Heart right ventricle (tissue), 16 donors: Measurements from ENCODE around the gene AQP12B. TPM values are rescaled to one million over a fixed set of nuclear protein-coding genes. Genes with fewer than 3 reads are reported as not detected.
A peak's percentile ranks its signal among the peaks of the same experiment; 100 is the strongest.

Experiments used
- ATAC-seq, 8 donors: fragments of 200-7000 bp; cut with Tn5 transposase; one replicate each; pipeline ENCODE4 v1.9.1; 2020; ENCODE audit warnings: mild to moderate bottlenecking in 8 of 8, moderate library complexity in 8 of 8, moderate number of reproducible peaks in 1 of 8
- DNase-seq, 2 donors: peaks; one replicate each; pipeline ENCODE4 v3.0.0-alpha.2; 2020
- H3K27ac ChIP-seq, 10 donors: fragments of 200-600 bp; sonication (generic) in 2 of 10; one replicate each; pipeline versions ENCODE4 v1.5.0 to v1.8.0; 2020 to 2022; ENCODE audit warnings: mild to moderate bottlenecking in 3 of 10
- H3K27me3 ChIP-seq, 7 donors: fragments of 200-600 bp; one replicate each; pipeline ENCODE4 v1.8.0; 2021 to 2022; ENCODE audit warnings: mild to moderate bottlenecking in 2 of 7
- H3K36me3 ChIP-seq, 9 donors: fragments of 200-600 bp; sonication (generic) in 1 of 9; one replicate each; pipeline versions ENCODE4 v1.5.0 to v1.8.0; 2020 to 2022; ENCODE audit warnings: mild to moderate bottlenecking in 2 of 9
- H3K4me1 ChIP-seq, 9 donors: fragments of 200-600 bp; sonication (generic) in 1 of 9; one replicate each; pipeline versions ENCODE4 v1.5.0 to v1.8.0; 2020 to 2022; ENCODE audit warnings: mild to moderate bottlenecking in 4 of 9
- H3K4me3 ChIP-seq, 10 donors: fragments of 200-600 bp; sonication (generic) in 2 of 10; one replicate each; pipeline versions ENCODE4 v1.5.0 to v1.8.0; 2020 to 2022; ENCODE audit warnings: mild to moderate bottlenecking in 7 of 10, moderate library complexity in 2 of 10
- H3K9me3 ChIP-seq, 11 donors: fragments of 200-600 bp in 10 of 11; sonication (generic) in 2 of 11; one replicate each; pipeline versions ENCODE4 v1.5.0 to v1.8.0; 2013 to 2022; ENCODE audit warnings: mild to moderate bottlenecking in 2 of 11, control low read depth in 1 of 11, moderate library complexity in 1 of 11
- CTCF ChIP-seq, 9 donors: fragments of 200-600 bp; sonication (generic) in 2 of 9; IDR thresholded peaks; one replicate each; pipeline versions ENCODE4 v1.5.0 to v1.8.0; 2021 to 2022; ENCODE audit warnings: antibody characterized with exemption in 9 of 9, mild to moderate bottlenecking in 5 of 9, moderate library complexity in 1 of 9
- WGBS, 2 donors: extraction: QIAGEN DNeasy Blood & Tissue Kit; methylation state at CpG; one replicate each; pipeline ENCODE4 v1.1.7; 2013; ENCODE audit warnings: inconsistent platforms in 1 of 2; 5-methylcytosine and 5-hydroxymethylcytosine counted together
- intact Hi-C, 10 donors: fragments of 100-400 bp; cut with DNase I; formaldehyde crosslinking; loops; one replicate each; pipeline versions ENCODE4 v1.11.1 to v1.14.2; 2022
- polyA plus RNA-seq, 2 donors: library from polyadenylated mRNA; stranded (reverse); fragments of 200-250 nt; gene quantifications; one replicate each; pipeline ENCODE4 v1.2.3, GENCODE V29; 2013
- total RNA-seq, 10 donors: library from RNA; stranded (reverse); fragmentation: NEBNext Ultra II Directional in 3 of 10; extraction: Animal tissue kit (Norgen Biotek cat#: 25700) in 3 of 10; gene quantifications; one replicate each; pipeline versions ENCODE4 v1.2.1 to v1.2.4, GENCODE V29; 2021 to 2023
- donor health status: Arrhythmogenic right ventricular cardiomyopathy.
- donor health status: ischemic (EF 13 %, LVEDD 7.1; RV severe dilation, severe dysfunction).
- donor health status: healthy with polysubstance abuse.
- donor health status: DM: no; HTN: yes; CAD: no.
- donor health status: DM: no; HTN: no; CAD: no.
- donor health status: ischemic (EF 25% LVEDD 6.9; RV normal size, moderate dysfunction).
- donor health status: ischemic (EF 25% LVEDD 5.7; RV mildly dilated, moderate dysfunction).
- donor health status: healthy.
- donor health status: DM: yes; HTN: yes; CAD: no.
- donor health status: Ischemic cardiomyopathy.
- donor health status: ischemic (EF 35%, LVEDD 5.7; RV mildly dilated, moderate dysfunction).
- donor health status: nonischemic (EF 11% LVEDD 7.7; RV severe dilation, severe dysfunction).
- donor health status: DM: yes; HTN: yes; CAD: no.
- donor health status: PGD.
- donor health status: ischemic (EF 29% LVEDD 5.4; RV normal size, mild dysfunction).
- donor health status: nonischemic (EF 23%, LVEDD 6.1; RV moderate dilation, normal function).

Gene AQP12B
- total and polyA plus RNA-seq, 12 donors: 0.03 TPM; not detected in 11

GRCh38 chr2:240723851-240724250, 41.2 kb upstream of the AQP12B start:
- Histone ChIP-seq H3K4me3 (no peak overlapping the region), H3K36me3 (no peaks in the 10 kb centered on the region), H3K9me3 (no peaks in the 10 kb centered on the region), H3K27ac (no peak overlapping the region), H3K4me1 (no peaks in the 10 kb centered on the region), H3K27me3 (peaks cover 0 to 23% (median 0%) of the 10 kb centered on the region in 7 donors)
- intact Hi-C loops: no loop called here
- ATAC-seq (no peak), DNase-seq (no peak)
- no peak for TF ChIP-seq CTCF (IDR thresholded peaks at IDR 0.05)
- WGBS, 2 donors: 94 to 95% methylated on average over 9 of the region's 9 CpGs

GRCh38 chr2:240722796-240723735, 40.4 kb upstream of the AQP12B start:
- Histone ChIP-seq H3K36me3 (no peaks in the 10 kb centered on the region), H3K4me3 (no peak overlapping the region), H3K27ac (no peak overlapping the region), H3K27me3 (peaks cover 0 to 25% (median 0%) of the 10 kb centered on the region in 7 donors), H3K9me3 (no peaks in the 10 kb centered on the region), H3K4me1 (no peaks in the 10 kb centered on the region)
- no peak for TF ChIP-seq CTCF (IDR thresholded peaks at IDR 0.05)
- intact Hi-C loops: no loop called here
- ATAC-seq (no peak), DNase-seq (no peak)
- WGBS, 2 donors: 86 to 88% methylated on average over 32 of the region's 32 CpGs

- TF ChIP-seq CTCF (IDR thresholded peaks at IDR 0.05): no peak
- no peaks in the 10 kb centered on the region for H3K4me1 ChIP-seq
- 86 to 88% methylated on average over 16 of the region's 16 CpGs for WGBS, 2 donors
- DNase-seq (no peak), ATAC-seq (no peak)
- no peak overlapping the region for H3K4me3 ChIP-seq
- intact Hi-C loops: no loop called here
- H3K27me3 ChIP-seq: peaks cover 0 to 32% (median 0%) of the 10 kb centered on the region in 7 donors
- H3K36me3 ChIP-seq: no peaks in the 10 kb centered on the region
- H3K27ac ChIP-seq: no peak overlapping the region
- no peaks in the 10 kb centered on the region for H3K9me3 ChIP-seq
Observed at GRCh38 chr2:240722376-240722775, 39.7 kb upstream of the AQP12B start.

- 85 to 88% methylated on average over 20 of the region's 20 CpGs for WGBS, 2 donors
- H3K9me3 ChIP-seq: no peaks in the 10 kb centered on the region
- no peak for TF ChIP-seq CTCF (IDR thresholded peaks at IDR 0.05)
- ATAC-seq: no peak
- no peaks in the 10 kb centered on the region for H3K4me1 ChIP-seq
- no peak overlapping the region for H3K27ac ChIP-seq
- DNase-seq: peak in 1 of 2 donors; percentile 4
- intact Hi-C loops: no loop called here
- no peak overlapping the region for H3K4me3 ChIP-seq
- H3K27me3 ChIP-seq: peaks cover 0 to 37% (median 0%) of the 10 kb centered on the region in 7 donors
- no peaks in the 10 kb centered on the region for H3K36me3 ChIP-seq
Observed at GRCh38 chr2:240721596-240722180, 39.0 kb upstream of the AQP12B start.
